GM19372 (cell line): ENCODE measurements around the gene SMIM35.
"Not testable (repeated sequence)": the region's sequence is repeated elsewhere in the genome, so short reads cannot be mapped to it uniquely, and the experiment has no call there.

Experiments used
- ATAC-seq: cut with Tn5 transposase; IDR thresholded peaks from one replicate; pipeline ENCODE4 v1.9.1; 2021; ENCODE audit warnings: mild to moderate bottlenecking, low read depth, moderate library complexity; ENCODE audit not compliant: unreplicated experiment

The SMIM35 gene

DNA sequence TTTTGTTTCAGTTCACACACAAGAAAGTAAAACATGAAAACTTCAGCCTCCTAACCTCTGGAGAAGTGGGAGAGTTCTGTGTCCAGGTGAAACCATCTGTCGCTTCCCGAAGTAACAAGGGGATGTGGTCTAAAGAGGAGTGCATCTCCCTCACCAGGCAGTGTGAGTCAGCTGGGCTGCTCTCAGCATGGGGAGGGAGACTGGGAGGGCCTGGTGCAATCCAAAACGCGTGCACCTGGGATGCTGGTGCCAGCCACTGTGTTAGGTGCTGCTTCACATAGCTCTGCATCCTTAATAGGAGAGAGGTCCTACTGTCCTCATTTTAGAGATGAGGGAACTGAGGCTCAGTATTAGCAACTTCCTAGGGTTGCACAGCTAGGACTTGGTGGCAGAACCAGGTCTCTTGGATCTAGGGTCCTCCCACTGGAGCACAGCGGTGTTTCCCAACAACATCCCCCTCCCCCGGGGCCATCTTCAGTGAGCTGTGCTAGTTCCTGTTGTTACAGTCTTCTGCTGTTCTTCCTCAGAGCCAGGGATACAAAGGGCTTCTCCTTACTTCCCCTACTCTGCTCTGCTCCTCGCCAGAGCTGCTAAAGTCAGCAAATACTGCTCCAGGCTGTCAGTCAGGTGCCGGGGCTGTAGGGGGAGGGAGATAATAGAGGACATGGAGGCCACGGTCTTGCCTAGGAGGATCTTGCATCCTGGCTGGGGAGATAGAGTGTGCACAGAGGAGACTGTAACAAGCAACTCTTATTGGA lies 92.6 kb downstream of the SMIM35 start:
- ATAC-seq, result no peak

DNA sequence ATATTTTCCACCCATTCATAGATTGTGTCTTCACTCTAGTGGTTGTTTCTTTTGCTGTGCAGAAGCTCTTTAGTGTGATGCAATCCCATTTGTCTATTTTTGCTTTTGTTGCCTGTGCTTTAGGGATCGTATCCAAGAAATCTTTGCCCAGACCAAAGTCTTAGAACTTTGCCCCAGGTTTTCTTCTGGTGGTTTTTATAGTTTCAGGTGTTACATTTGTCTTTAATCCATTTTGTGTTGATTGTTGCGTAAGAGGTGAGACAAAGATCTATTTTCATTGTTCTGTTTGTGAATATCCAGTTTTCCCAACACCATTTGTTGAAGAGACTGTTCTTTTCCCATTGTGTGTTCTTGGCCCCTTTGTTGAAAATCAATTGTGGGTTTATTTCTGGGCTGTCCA lies 94.1 kb downstream of the SMIM35 start:
- no peak for ATAC-seq

DNA sequence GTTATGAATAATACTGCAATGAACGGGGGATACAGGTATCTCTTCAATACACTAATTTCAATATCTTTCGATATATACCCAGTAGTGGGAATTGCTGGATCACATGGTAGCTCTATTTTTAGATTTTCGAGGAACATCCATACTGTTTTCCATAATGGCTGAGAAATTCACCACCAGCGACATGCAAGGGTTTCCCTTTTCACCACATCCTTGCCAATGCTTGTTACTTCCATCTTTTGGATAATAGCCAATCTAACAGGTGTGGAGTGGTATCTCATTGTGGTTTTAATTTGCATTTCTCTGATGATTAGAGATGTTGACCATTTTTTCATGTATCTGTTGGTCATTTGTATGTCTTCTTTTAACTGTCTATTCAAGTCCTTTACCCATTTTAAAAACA lies 94.6 kb downstream of the SMIM35 start:
- ATAC-seq, result no peak

DNA sequence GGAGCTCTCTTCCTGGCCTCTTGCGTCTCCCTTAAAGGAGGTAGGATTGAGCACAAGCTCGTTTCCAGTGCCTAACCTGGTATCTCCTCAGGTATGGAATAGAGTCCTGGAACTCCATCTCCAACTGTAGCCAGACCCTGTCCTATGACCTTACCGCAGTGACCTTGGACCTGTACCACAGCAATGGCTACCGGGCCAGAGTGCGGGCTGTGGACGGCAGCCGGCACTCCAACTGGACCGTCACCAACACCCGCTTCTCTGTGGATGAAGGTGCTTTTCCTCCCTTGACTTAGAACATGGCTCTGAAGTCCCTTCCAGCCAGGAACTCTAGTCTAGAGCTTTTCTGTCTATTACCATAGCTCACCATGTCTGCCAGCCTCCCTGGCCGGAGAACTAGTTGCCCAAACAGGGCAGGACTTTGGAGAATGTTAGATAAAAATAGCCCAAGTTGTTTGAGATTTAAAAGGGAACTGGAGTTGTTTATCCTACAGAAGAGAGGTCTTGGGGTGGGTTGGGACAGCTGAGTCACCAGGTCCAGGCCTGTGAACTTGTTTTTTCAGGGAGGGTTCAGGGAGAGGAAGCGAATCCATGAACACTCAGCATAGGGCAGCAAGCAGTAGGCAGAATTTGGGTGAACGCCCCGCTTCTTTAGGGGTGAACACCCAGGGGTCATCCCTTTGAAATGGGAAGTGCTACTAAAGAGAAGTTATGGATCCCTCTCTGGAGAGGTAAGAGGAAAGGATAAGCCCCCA lies 97.2 kb downstream of the SMIM35 start:
- ATAC-seq, result no peak

DNA sequence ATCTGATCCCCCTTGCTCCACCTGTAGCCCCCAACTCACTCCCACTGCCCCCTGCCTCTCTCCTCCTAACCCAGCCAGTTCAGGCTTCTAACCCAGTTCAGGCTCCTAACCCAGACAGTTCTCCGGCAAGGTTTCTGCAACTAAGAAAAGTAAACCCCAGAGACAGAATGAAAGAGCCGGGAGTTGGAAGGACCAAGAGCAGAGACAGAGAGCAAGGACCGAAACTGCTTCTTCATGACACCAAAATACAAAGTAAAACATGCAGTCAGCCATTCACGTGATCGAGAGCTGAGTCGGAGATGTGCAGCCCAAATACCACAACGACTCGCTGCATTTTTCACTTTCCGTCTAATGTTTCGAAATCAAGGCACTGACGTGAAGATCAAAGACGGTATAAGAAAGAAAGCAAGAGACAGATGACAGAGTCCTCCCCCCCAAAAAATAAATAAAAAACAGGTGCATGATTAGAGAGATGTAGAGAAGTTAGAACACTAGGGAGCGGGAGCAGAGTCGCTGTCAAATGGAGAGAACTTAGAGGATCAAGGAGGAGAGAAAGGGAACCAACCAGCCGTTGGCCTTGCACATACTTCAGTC lies 99.7 kb downstream of the SMIM35 start:
- no peak for ATAC-seq

DNA sequence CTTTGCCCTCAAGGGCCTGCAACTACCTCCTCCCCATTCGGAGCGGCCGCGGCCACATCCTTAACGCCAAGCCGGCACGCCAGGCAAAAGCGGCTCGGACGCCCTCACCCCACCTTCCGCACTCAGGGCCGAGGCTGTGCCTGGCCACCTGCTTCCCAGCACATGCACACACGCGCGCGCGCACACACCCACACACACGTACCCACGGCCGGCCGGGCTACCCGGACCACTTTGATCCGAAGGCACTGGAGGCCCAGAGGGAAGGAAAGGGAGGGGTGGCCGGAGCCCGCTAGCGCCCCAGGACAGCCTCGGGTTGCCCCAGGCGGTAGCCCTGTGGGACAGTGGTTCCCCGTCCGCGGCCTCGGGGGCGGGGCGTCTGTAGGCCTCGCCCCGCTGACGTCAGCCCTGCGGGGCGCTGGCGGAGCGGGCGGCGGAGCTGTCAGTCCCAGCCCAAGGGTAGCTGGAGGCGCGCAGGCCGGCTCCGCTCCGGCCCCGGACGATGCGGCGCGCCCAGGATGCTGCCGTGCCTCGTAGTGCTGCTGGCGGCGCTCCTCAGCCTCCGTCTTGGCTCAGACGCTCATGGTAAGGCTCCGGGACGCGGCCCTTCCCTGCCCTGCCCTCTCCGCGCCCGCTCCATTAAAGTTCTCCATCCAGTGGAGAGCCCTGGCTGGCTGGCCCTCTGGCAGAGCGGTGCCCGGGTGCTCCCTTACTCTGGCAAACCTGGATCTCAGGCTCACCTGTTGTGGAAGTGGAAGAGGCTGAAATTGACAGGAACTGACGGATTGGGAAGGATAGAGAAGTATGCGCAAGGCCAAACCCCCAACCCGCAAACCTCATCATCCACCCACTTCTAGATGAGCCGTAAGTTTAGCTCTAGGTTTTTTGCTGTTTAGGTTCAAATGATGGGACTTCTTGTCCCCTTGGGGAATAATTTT lies 100.5 kb downstream of the SMIM35 start, which contains the start of gene IL10RA:
Gene IL10RA, plus strand, starts transcription at position 442 of the 935 bp plus-strand sequence. Its CDS starts 74 bp downstream, at position 516.
- peak; percentile 79 for ATAC-seq

DNA sequence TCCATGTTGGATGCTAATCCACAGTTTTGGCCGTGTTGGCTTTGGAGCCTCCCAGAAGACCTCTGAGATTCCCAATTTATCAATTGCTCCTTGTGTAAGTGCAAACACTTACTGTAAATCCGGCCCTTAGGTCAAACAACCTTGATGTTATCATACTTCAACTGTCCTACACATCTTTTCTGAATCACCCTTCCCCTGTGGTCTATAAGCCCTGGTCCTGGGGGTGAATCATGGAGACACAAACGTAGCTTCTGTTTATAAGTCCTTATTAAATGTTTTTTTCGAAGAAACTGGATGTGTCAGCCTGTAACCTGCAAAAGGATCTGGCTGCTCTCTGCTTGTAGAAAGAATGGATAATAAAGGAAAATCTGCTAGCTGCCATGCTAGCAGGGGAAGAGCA lies 102.3 kb downstream of the SMIM35 start:
- no peak for ATAC-seq

DNA sequence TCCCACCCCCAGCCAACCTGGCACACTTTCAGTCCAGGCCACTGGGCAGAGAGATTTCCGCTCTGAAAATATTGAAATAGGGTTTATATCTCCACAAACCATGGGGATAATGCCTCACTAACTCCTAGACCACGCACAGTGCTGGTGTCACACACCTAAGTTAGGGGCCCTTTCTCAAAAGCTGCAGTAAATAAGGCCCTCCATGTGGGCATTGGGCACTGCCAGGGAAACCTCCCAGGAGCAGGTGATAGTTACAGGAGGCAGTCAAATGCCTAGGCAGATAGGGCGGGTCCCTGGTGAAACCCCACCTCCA lies 103.6 kb downstream of the SMIM35 start:
- ATAC-seq, result no peak

DNA sequence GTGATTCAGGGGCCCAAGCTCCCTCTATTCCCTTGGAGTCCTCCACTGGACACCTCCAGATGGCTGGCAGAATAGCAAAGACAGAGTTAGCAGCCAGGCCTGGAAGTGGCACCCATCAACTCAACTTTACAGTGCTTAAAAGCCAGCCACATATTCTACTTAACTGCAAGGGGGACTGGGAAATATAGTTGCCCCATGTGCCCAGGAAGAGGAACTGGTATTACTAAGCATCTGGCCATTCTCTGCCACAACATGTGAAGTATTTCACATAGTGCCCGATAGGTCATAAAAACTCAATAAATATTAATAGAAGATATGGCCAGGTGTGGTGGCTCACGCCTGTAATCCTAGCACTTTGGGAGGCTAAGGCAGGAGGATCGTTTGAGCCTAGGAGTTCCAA lies 106.0 kb downstream of the SMIM35 start:
- no peak for ATAC-seq

DNA sequence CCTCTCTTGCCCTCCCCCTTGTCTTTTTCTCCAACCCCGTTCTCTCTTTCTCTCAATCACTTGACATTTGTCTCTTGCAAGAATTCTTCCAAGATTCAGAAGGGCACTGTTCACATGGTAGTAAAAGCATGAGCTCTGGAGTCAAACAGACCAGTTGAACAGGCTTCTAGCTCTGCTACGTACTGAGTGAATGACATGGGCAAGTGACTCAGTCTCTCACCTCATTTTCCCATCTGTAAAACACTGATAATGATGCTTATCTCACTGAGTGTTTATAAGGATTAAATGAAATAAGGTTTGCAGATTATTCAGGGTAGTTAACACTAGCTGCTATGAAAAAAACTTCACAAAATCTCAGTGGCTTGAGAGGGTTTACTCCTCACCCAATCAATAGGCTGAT lies 106.5 kb downstream of the SMIM35 start:
- no peak for ATAC-seq

DNA sequence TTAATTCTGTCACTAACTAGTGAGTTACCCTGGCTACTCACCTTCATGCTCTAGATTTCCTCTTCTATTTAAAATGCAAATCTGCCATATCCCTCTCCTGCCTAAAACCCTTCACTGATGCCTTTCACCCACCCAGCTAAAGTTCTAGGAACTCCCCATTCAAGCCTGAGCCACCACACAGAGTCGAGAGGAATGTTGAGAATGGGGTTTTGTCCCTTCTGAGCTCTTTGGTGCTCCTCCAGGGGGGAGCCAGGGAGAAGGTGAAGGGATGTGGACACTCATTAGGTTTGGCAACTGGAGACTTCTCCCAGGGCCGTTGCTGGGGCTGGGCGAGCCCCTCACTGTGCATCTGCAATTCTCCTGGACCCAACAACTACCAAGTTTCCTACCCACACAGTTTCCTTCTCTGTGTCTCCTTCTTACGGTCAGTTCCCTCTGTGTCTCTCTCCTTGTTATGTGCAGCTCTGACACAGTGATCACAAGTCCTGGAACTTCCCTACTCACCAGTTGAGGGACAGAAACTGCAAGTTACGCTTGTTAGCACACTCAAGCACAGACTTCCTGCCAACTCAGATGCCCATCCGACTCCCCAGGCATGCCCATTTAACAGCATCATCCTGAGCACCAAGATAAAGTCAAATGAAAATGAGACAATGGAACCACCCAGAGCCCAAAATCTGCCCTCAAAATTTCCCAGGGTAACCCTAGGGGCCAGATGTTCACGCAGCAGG lies 107.1 kb downstream of the SMIM35 start:
- no peak for ATAC-seq

DNA sequence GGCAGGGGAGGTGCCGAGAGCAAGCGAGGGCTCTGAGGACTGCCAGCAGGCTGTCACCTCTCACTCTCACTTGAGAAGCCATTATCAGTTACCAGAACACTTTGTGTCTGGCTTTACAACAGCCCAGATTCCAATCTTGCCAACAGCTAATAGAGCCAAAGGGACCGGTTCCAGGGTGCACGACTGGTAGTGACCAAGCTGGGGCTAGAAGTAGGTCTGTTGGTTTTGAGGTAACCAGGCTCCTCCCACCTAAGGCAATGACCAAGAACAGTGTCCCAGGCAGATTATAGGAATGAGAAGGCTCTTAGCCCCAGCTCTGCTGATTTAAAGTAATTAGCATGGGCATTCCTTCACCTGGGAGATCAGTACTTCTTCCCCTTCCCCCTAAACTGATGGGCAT lies 107.8 kb downstream of the SMIM35 start:
- no peak for ATAC-seq

DNA sequence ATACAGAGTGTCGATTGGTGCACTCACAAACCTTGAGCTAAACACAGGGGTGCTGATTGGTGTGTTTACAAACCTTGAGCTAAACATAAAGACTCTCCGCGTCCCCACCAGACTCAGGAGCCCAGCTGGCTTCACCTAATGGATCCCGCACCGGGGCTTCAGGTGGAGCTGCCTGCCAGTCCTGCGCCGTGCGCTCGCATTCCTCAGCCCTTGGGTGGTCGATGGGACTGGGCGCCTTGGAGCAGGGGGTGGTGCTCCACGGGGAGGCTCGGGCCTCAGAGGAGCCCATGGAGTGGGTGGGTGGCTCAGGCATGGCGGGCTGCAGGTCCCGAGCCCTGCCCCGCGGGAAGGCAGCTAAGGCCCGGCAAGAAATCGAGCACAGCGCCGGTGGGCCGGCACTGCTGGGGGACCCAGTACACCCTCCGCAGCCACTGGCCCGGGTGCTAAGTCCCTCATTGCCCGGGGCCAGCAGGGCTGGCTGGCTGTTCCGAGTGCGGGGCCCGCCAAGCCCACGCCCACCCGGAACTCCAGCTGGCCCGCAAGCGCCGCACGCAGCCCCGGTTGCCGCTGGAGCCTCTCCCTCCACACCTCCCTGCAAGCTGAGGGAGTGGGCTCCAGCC lies 108.4 kb downstream of the SMIM35 start:
- ATAC-seq, result not testable (repeated sequence)

DNA sequence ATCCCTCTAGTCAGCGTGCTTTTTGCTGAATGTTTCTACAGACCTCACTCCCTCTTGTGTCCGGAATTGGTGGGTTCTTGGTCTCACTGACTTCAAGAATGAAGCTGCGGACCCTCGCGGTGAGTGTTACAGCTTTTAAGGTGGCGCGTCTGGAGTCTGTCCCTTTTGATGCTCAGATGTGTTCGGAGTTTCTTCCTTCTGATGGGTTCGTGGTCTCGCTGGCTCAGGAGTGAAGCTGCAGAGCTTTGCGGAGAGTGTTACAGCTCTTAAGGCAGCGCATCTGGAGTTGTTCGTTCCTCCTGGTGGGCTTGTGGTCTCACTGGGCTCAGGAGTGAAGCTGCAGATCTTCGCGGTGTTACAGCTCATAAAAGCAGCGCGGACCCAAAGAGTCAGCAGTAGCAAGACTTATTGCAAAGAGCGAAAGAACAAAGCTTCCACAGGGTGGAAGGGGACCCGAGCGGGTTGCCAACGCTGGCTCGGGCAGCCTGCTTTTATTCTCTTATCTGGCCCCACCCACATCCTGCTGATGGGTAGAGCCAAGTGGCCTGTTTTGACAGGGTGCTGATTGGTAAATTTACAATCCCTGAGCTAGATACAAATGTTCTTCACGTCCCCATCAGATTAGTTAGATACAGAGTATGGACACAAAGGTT lies 109.0 kb downstream of the SMIM35 start:
- ATAC-seq, result not testable (repeated sequence)

DNA sequence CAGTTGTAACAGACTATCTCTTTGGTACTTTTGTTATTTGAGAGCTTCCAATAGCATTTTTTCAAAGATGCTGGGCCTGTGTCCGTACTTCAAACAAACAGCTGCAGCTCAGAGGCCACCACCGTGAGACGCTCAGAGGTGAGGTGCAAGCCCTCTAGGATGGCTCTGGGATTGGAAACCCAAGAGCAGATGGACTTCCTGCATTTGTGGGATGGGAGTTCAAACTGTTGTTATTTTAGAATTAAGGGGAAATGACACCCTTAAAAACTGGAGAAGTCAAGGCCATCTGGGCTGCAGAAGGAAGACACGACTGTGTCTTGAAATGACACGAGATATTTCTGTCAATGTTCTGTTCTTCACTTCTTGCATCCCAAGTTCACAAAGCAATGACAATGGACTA lies 109.7 kb downstream of the SMIM35 start:
- no peak for ATAC-seq

DNA sequence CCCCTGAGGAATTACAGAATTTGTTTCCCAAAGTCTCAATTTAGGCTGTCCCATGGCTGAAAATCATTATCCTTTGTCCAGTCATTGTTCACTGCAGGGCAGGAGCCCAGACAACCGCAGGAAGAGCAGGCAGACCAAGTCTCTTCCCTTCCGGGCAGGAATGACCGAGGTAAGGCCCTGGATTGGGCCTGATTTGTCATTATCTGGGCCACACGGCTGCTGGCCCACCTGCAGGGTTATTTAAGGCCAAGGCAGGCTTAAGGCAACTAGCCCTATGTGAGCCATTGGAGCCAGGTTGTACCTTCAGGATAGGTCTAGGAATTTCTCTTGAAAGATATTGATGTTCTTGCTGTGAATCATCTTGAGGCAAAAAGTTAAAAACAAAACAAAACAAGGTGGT lies 110.3 kb downstream of the SMIM35 start:
- no peak for ATAC-seq

DNA sequence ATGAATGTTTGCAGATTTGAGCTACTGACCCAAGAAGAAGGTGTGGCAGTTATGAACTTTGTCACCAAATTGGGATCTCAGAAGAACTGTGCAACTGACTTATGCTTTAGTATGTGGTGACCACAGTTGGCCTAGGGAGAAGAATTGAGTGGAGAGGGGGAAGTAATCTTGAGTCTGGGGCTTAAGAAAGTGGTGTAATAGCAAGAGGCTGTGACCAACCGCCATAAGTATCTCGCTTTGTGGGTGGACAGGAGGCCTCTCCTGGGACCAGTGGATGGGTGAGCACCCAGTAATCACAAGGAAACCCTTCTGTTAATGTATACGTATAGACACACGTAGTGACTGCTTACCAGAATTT lies 113.3 kb downstream of the SMIM35 start:
- ATAC-seq, result no peak

DNA sequence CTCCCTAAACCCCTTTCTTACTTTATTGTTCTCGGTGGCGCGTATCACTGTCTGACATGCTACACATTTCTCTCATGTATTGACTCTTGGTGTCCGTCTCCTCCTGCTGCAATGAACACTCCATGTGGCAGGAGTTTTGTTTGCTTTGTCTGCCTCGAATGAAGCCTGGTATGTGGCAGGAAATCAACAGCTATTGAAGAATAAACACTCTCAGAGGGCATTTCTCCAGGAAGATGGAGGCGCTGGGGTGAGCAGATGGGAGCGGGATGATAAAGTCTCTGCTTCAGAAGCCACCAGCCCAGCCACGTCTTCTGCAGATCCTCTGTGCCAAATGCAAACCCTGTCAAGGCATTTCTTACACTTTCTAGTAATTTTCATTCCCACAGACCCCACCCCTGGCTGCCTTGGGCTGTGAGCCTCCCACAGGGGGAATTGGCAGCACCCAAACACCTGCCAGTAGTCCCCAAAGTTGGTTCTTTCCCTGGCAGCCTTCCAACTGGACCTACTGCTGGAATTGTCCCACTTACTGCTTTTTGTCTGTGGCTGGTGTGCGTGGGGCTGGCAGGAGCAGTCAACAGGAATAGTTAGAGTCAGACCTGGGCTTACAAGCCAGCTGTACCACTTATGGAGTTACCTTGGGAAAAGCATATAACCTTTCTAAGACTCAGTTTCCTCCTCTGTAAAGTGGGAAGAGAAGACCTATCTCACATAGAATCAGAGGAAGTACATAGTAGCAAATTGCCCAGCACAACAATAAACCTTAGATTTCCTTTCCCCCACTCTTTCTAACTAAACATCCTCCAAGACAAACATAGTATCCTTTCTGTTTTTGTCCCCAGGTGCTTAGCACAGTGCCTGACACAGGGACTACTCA lies 113.9 kb downstream of the SMIM35 start:
- no peak for ATAC-seq
